HG03565 (cell line): Measurements from ENCODE around the gene RNF20.
"Not testable (repeated sequence)": the region's sequence is repeated elsewhere in the genome, so short reads cannot be mapped to it uniquely, and the experiment has no call there.

Experiments
- ATAC-seq: cut with Tn5 transposase; IDR thresholded peaks from one replicate; pipeline ENCODE4 v1.9.1; 2021; ENCODE audit warnings: mild to moderate bottlenecking, moderate library complexity; ENCODE audit not compliant: unreplicated experiment

The RNF20 gene

DNA sequence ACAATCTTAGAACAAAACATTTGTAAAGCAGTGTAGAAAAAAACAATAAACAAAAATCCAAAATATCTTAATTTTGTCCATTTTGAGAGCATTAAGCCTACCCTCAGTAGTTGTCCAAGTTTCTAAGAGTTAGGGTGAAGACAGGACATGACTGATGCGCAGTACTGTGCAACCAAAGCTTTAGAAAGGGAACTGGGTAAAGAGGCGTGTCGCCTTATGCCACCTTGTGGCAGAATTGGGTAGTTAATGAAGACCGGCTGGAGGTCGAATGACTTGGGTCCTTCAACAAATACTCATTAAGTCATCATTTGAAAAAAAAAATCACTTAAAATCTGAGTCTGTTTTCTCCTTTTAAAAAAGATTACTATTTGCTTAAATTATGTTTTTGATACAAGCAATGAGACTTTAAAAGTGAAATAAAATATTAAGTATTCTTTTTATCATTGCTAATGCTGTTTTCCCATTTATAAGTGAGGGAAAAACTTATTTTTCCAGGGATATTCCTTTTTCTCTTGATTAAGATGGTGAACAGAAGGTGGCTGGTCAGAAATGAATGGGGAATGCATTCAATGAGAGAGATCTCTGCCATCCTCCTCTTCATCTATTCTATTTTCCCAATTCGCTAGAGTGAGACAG is 3.5 kb upstream of the RNF20 start:
- ATAC-seq, result peak; percentile 51

DNA sequence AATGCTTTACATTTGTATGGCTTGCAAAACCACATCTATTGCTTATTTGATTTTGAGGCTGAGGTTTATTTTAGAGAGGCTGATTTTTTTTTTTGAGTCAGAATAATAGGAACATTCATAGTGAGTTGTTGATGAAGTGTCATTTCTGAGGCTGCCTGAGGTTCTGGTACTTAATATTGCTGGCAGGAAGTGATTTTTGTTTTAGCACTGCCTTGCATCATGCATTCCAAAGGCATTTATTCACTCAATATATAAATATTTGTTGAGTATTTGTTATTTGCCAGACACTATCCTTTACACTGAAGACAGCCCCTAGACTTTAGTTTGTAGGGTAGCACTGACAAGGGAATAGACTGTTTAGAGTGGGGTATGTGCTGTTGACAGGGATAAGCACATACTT is 2.7 kb downstream of the RNF20 start:
- ATAC-seq, result no peak

DNA sequence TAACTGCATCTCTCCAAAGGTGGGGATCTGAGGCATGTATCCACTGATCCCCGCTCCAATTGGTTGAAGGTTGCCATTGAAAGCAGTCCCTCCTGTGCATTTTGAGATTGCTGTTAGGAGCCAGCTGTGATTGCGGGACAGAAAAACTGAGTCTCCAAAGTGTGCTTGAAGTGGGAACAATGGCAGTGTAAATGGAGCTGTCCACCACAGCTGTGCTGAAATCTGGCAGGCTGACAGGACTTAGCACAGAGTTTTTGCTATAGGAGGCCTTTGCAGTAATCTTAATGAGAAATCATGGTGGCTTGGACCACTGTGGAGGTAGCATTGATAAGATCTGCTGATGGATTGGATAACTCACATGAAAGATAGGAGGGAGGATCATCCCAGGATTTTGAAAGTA is 3.3 kb downstream of the RNF20 start:
- ATAC-seq, result no peak

DNA sequence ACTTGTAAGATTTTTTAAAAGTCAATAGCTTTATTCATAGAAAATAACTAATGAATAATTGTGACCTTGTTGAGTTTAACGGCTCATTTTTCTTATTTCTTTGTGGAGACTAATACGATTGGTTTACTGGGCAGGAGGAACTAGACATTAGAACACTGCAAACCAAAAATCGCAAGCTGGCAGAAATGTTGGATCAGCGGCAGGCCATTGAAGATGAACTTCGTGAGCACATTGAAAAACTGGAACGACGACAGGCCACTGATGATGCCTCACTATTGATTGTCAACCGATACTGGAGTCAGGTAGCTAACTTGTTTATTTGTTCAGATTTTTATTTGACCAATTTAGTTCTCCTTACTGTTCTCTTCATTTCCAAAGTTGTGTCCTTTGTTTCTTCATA is 6.4 kb downstream of the RNF20 start:
- no peak for ATAC-seq

DNA sequence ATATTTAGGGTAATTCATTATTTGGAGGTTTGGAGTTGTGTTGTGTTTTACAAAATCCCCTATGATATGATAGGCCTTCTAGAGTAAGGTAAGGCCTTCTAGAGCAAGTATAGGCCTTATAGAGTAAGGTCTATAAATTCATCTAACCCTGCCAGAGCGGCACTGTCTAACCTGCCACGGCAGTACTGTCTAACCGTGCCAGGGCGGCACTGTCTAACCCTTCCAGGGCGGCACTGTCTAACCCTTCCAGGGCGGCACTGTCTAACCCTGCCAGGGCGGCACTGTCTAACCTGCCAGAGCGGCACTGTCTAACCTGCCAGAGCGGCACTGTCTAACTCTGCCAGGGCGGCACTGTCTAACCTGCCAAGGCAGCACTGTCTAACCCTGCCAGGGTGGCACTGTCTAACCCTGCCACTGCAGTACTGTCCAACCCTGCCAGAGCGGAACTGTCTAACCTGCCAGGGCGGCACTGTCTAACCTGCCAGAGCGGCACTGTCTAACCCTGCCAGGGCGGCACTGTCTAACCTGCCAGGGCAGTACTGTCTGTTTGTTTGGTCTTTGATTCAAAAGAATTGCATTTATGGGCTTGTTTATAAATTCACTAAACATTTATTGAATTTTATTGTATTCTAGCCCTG is 9.6 kb downstream of the RNF20 start:
- ATAC-seq, result no peak

DNA sequence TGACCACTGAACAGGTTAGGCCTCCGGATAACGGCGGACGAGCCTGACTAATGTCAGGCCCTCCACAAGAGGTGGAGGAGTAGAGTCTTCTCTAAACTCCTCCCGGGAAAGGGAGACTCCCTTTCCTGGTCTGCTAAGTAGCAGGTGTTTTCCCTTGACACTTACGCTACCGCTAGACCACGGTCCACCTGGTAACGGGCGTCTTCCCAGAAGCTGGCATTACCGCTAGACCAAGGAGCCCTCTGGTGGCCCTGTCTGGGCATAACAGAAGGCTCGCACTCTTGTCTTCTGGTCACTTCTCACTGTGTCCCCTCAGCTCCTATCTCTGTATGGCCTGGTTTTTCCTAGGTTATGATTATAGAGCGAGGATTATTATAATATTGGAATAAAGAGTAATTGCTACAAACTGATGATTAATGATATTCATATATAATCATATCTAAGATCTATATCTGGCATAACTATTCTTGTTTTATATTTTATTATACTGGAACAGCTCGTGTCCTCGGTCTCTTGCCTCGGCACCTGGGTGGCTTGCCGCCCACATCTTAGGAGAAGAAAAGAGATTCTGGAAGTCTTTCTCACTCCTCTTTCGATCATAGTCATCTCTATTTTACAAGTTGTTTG is 15.9 kb downstream of the RNF20 start:
- ATAC-seq, result not testable (repeated sequence)

DNA sequence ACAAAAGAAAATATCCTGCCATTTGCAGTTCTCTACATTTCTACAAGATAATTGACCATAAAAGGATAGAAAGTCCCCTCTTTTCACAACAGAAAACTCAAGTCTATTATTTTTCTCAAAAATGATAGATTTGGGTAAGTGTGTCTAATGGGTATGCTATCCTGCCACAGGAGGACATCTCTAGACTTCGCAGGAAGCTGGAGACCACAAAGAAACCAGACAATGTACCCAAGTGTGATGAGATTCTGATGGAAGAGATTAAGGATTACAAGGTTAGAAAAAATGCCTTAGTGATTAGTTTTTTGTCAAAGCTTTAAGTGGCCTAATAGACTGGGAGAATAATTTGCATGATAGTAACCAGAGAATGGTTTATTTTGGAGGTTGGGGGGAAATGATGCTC is 28.1 kb downstream of the RNF20 start:
- ATAC-seq, result no peak

DNA sequence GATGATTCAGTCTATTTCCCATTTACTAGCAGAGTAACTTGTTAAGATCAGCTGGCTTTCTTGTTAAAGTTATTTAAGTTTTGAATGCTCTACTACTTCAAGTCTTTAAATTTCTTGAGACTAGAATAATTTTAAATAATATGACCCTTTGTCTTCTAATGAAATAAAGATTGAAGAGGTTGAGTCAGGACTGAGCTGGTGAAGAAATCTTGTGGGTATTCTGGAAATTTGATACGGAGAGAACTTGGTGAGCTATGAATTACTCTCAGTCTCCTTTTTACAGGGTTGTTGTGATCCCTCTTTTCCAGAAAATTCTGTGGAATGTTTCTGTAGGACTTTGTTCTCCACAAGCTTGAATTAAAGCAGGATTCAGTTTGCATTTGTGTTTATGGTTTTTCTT is 29.3 kb downstream of the RNF20 start:
- no peak for ATAC-seq

DNA sequence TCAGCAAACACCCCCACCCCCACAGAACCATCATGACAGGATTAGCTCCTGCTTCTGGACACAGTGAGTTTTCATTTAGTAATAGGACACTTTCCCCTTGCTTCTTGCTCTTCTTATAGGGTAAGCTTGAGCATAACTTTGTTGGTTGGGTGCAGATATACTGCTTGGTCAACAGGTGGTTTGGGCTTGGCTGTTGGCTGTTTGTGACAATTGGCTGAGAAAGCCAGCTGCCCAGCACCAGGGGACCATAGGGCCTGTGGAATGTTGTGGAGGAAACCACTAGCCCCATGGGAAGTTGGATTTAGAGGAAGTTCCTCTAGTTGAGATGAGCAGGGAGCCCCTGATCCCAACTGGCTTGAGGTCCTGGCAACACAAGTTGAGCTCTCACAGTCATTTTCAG is 30.6 kb downstream of the RNF20 start:
- no peak for ATAC-seq

DNA sequence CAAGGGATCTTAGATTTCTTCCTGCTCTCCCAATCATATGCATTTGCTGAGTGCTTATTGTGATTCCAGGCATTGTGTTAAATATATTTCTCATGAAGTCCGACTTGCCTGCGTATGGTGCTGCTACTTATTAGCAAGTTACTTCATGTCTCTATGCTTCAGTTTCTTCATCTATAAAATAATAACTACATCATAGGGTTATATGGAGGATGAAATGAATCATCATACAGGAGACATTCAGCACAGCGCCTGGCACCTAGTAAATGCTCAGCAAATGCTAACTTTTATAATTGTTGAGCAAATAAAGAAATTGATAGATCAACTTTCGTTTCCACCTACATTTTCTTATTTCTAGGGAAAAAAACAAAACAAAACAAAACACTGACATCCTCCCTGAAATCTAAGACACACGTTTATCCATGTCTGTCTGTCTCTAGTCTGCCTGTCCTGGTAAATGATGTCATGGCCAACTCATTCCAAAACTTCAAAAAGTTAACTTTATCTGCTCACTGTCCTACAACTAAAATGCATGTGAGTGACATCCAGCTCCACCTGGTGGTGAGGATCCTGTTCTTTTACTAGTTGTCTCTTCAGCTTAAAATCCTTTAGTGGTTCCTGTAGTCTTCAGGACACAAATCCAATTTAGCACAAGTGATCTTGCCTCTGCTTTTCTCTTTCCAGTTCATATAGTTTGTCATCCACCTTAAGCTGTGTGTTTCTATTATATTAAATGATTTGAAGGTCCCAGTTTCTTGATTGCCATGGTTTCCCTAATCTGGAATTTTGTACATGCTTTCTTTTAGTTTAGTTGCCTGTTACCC is 33.5 kb downstream of the RNF20 start:
- peak; percentile 80 for ATAC-seq

DNA sequence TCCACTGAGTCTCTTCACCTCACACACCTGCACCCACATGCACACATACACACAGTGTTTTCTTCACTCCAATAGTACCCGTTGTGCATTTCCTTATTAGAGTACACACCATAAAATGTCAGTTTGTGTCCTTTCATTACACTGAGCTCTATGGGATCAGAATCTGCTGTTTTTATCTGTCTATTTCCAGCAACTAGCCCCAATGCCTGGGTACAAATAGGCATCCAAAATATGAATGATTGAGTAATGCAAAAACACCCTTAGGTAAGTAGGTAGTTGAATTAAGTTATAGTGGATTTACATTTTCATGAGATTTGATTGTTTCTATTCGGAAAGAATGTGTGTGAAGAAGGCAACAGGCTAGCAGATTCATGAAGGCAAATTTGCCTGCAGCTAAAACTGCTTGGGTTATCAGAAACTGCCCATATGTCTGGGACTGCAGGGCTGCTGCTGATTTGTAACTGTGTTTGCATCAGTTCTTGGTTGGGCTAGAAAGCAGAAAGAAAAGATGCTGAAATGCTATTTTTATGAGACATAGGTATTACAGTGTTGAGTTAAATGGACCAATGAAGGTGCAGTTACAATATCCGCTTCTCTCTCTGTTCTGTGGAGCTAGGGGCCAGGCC is 34.2 kb downstream of the RNF20 start:
- ATAC-seq, result no peak

DNA sequence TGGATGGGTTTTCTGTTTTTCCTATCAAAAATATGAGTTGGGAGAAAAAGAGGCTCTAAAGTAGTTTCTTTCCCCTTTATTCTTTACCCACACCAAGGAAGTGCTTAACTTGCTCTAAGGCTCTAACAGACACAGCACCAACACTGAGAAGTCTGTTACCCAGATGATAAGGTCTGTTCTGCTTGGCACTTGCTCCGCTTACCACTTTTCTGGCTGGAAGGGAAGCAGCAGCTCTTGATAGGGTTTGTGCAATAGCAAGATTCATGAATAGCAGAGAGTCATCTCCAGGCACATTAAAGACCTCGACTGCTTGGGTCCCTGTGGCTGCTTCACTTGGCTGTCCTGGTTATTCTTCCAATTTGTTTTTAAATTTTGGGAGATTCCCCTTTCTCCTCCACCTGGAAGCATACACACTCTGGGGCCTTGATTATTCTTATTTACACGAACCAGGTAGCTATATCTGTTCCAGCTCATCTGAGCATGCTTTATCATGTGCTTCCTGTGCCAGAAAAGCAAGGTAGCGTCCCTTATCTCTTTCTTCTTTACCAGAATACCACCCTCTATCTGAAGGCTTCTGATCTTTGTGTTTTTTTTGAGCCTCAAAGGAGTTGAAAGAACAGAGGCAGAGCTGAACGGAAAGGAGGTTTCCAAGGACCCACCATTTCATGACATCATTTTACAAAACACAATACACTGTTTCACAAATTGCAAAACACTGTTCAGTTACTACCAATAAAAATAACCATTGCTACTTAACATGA is 36.3 kb downstream of the RNF20 start:
- no peak for ATAC-seq

DNA sequence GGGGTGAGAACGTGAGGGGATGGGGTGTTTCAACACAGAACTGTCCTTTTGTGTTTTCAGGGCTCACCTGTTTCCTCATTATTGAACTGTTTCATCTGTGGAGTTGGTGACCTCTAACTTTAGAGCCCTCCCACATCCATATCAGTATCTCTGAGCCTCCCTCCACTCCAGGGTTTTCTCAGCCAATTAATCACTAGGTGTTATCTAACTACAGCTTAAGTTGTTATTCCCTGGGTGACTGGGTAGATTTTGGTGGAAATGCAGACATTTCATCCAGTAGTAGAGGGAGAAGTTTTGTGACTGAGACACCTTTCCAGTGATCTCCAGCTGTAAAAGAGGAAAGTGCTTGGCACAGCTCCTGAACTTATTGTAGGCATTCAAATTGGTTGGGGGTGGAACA is 37.5 kb downstream of the RNF20 start:
- ATAC-seq, result no peak

DNA sequence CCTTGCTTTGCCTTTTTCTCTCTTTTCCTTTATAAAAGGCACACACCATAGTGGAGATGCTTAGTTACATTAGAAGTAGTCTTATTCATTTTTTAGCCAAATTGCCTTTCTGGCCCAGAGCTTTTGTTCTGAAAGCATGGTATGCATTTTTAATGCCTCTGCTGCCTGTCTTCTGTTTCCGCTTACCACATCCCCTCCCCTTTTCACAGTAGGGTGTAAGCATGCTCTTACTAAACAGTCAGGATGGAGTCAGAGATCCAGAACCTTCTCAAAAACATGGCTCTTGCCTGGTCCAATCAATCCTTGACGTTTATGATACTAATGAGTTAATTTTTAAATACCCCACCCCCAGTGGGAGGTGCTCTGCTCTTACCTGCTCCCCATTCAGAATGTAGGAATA is 38.7 kb downstream of the RNF20 start:
- no peak for ATAC-seq

DNA sequence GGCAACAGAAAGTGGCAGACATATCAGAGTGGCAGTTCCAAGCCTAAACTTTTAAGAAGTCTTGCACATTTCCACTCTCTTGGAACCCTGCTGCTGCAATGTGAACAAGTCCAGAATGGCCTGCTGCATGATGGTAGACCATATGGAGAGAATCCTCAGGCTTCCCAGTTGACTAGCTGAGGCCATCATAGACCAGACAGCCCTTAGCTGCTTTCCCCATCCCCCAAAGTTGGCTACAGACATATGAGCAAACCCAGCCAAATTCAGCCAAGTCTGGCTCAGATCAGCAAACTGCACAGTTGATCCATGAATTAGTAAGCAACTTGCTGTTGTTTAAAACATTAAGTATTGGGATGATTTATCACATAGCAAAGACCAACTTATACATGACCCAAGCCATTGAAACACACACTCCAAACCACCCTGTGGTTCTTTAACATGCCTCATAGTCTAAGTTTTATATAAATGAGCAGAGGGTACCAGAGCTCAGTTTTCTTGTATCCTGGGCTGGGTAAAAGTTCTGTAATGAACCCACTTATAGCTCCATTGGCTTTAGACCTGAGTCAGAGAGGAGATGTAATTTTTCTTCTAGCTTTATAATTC is 41.2 kb downstream of the RNF20 start:
- no peak for ATAC-seq

DNA sequence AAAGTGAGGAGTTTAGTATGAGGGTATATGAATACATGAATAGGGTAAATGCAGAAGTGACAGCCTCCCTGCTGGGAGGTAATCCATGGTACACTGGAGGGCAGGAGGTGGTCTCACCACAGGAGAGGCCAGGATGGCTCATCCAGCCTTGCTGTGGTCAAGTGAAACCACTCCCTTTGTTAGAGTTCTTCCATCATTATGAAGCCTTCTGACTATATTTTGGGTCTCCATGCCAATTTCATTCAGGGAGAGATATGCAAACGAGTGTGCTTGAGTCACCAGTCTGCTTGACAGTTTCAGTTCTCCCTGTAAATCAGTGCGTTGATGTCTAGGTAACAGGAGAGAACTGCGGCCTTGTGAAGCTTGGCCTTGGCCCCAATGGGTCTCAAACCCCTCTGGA is 44.7 kb downstream of the RNF20 start:
- ATAC-seq, result peak; percentile 62

DNA sequence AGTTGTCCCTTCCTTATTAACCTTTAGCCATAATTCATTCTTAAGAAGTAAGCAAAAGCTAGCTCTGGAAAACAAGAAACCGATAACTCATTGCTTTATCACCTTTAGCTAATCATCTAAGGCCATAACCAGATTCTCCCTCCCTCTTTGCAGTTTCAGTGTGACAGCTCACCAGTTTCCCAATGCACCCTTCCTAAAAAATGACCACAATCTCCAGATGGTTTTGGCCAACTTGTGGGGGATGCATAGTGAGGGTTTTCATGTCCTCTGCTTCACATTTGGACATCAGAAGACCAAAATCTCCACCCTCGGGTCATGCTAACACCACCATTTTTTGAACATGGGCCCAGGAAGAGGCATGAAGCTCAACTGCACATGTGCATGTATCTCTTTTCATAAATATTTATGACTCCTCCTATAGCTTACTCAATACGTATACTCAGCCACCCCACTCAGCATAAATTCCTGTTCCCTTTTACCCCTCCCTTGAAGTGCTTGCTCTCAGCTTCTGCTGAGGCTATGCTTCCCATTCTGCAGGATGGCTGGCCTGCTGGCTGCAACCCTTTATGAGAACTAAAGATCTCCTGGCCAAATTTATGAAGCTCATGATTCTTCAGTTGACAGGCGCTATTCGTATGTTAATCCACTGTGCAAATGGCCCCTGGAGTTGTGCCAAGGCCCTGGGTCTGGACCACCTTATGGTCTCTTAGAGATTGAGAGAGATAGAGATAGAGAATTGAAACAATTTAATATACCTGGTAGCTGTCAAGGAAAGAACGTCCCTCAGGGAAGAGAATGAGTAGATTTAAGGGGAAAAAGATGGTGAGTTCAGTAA is 46.3 kb downstream of the RNF20 start:
- no peak for ATAC-seq

DNA sequence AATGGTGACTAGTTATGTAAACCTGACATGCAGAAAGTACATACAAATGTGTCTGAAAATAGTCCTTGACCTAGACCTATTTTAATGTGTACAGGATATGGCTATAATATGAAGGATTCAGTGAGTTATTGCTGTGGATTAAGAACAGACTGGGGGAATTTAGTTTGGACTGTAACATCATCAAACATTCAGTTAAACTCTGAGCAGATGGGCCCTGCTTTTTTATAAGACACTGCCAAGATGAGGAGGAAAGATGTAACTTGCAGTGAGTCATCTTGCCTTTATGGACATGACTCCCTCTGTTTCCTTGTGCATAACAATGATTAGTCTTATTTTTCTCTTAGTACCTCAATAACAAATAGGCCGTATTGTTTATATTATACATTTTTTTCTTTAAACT is 48.9 kb downstream of the RNF20 start:
- no peak for ATAC-seq

DNA sequence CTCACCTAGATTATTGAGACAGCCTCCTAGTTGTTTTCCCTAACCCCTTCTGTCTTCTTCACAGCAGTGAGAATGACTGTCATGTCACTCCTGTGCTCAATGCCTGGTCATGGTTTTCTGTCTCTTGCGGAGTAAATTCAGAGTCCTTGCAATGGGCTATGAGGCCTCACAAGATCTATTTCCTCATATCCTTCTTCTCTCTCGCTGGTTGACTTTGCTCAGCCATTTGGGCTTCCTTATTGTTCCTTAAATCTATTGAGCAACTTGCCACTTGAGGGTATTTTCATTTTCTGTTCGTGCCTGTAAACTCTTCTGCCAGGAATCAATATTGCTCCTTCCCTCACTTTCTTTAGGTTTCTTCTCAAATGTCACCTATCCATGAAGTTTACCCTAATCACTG is 52.1 kb downstream of the RNF20 start:
- no peak for ATAC-seq
